GM21367 (cell line): ENCODE measurements around the gene SEC61B.
A peak's percentile ranks its signal among the peaks of the same experiment; 100 is the strongest.

Source experiments
- ATAC-seq: cut with Tn5 transposase; IDR thresholded peaks from one replicate; pipeline ENCODE4 v1.9.1; 2021; ENCODE audit not compliant: unreplicated experiment

SEC61B gene

DNA sequence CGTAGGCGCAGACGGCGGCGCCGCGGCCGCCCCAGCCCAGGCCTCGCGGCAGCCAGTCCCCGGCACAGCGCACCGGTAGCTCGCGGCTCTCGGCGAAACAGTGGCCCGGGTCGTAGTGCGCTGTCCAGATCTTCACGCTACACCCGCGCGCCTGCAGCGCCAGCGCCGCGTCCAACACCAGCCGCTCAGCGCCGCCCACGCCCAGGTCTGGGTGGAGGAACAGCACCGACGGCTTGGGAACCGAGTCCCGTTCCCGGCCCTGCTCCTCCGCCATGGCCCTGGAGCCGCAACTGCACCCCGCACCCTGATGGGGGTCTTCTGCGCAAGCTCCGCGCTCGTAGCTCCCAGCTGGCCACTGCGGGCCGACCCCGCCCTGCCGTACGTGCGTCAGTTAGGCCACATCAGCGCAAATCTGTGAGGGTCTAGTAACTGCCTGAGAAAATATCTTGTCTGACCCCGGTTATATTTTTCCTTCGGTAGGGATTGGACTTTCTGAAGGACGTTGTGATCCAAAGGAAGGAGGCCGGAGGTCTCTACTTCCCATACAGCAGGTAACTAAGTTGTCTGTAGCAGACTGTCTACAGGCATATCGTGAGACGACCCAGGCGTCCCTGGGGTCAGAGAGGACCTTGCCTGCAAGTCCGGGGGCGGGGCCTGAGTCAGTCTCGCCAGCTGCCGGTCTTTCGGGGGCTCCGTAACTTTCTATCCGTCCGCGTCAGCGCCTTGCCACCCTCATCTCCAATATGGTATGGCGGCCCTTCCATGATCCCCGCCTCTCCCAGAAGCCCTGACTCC lies at the start of gene SEC61B, which contains the start of gene ALG2:
TSS of gene SEC61B (plus strand) at position 662 of the 795 bp plus-strand sequence. CDS start at position 744, 82 bp downstream.
TSS of gene ALG2 (minus strand) at position 322 of the 795 bp plus-strand sequence. CDS start at position 274, 48 bp downstream.
- peak; percentile 90 for ATAC-seq

DNA sequence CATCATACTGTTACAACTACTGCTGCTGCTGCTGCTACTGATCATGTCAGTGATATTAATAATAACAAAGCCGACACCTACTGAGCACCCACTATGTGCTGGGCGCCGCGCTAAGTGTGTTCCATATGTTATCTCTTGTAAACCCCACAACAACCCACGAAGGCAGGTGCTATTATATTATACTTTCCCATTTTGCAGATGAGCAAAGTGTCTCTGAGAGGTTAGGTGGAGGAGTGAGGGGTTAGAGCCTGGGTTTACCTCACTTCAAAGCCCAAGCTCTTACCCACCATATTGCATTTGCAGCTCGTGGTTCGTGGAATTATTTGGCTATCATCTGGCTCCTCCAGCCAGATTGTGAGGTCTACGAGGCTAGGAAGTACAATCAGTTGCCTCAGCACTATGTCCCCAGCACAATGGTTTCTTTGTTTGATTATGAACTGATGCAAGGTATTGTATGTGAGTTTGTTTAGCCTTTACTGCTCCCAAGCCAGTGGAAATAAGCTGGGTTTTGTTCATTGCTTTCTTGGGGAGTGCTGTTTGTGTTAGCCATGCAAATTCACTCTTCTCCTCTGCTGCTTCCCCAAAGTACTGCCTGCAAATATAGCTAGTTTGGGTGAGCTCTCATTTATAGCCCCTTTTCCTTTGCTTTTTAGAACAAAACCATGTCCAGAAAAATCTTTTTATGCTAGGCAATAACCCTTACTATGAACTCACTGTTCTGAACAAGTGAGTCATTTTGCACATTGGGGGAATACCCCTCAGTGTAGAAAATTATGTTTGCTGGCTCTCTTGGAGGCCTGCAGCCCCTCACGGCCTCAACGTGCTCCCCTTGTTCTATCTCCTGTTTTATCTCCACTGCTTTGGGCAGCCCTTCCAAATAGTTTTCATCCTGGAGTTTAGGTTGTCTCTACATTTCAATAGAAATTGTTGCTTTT lies 48.2 kb upstream of the SEC61B start:
- ATAC-seq: no peak

GRCh38 chr9:99176527-99177013 lies 45.5 kb upstream of the SEC61B start:
- no peak for ATAC-seq

GRCh38 chr9:99177576-99178366 lies 44.3 kb upstream of the SEC61B start:
- no peak for ATAC-seq

DNA sequence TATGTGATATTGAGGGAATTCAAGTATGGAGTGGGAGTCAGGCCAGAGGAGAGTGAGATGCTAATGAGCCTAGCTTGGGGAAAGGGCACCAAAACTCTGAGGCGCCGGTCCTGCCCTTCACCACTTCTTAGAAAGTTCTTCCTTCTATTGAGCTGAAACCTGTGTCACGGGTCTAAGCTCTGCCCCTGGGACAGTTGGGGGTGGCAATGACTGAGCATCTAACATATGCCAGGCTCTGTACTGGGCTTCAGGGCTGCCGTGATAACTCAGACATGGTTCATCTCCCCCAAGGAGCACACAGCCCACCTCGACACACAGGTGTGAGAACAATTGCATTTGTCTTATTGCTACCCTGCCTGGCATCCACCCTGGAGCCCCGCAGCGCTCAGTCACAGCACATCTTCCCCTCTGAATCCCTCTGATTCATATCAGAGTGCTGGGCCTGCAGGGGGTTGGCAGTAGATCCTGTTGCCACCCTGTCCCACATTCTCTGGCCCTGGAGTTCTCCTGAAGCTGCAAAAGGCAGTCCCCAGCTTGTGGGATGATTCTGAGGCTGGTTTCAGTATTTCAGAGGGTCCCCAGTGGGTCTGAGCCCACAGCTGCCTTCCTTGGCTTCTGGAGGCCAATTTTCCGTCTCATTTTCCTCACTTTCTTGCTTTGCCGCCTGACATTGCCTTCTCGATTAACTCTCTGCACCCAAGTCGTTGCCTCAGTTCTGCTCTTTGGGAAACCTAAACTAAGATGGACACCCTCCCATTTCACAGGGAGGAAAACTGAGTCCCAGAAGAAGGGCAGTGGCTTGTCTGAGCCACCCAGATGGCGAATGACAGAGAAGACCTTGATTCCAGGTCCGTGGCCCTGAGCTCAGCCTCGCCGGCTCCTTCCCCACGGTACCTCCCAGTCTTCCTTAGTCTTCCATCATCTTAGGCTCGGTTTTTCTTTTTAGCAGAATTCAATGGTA lies 42.9 kb upstream of the SEC61B start:
- no peak for ATAC-seq

- ATAC-seq: no peak
These were observed 41.9 kb upstream of the SEC61B start for GRCh38 chr9:99180199-99180598.

DNA sequence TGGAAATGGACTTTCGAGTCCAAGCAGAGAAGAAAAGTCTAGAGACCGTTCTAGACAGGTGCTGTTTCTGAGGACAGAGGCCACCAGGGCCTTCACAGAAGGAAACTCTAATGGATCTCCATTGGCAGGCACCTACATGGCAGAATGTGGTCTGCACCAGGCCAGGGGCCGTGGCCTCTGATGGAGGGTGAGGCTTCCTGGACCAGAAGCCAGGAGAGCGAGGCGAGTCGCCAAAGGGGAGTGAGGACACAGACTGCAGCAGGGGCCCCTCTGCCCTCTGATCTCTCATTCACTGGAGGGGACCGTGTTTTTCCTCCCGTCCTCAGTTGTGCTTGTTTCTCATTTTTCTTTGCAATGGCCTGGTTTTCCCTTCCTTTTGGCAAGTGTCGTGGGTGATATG lies 41.4 kb upstream of the SEC61B start:
- no peak for ATAC-seq

DNA sequence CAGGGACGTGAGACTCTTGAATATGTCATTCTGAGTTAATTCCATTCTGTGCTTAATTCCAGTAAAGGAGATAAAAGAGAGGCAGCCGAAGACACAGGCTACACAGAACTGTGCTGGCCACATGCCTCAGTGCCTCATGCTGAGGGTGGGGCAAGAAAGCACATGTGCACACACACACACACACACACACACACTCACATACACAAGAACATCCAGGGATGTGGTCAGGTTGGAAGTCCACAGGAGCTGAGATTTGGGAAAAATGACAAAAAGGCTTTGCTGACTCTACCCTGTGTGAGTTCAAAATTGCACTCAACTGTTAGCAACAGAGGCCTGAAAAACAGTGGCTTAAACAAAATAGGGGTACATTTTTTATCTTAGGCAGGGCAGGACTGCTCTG lies 40.9 kb upstream of the SEC61B start:
- ATAC-seq: no peak

- no peak for ATAC-seq
These were observed 40.5 kb upstream of the SEC61B start for GRCh38 chr9:99181621-99182020.

GRCh38 chr9:99182356-99182755 lies 39.7 kb upstream of the SEC61B start:
- no peak for ATAC-seq

DNA sequence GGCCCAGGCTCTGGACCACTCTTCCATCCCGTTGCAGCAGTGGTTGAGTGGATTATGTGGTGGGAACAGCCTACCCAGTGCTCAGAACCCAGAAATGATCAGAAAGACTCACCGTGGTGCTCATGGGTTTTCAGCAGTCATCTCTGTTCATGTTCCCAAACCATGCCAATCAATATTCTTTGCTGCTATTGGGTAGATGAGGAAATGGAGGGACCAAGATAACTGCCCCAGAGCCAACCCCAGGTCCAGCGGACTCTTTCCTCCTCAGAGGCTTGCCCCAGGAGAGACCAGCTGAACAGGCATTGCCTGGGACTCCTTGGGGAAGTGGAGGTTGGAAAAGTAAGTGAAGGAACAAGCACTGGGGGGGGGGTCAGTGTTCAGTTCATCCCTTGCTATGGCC lies 38.5 kb upstream of the SEC61B start:
- ATAC-seq: no peak

DNA sequence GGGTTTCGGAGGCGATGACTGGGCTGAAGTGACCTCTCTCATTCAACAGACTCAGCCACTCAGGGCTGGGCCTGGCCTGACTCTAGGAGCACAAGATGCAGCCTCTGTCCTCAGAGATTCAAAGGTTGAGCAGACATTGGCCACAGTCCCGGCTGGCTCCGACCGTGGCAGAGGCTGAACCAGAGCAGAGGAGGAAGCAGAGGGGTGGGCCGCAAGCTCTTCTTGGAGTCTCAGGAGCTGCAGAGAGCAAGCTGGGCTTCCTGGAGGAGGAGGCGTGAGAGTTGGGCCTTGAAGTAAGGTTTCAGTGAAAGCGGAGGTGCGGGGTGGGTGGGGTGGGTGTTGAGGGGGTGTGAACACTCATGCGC lies 38.0 kb upstream of the SEC61B start:
- no peak for ATAC-seq

GRCh38 chr9:99184475-99185347 lies 37.4 kb upstream of the SEC61B start:
- peak; percentile 64 for ATAC-seq

DNA sequence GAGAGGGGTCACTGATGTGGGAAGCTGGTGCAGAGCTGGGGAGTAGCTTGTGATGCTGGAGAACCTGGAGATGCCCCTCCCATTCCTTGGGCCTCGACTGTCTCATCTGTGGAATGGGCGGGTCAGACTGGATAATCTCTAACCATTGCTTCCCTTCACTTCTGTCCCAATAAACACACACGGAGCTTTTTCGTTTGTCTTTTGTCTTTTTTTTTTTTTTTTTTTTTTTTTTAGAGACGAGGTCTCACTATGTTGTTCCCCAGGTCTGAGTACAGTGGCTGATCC lies 36.8 kb upstream of the SEC61B start:
- no peak for ATAC-seq

DNA sequence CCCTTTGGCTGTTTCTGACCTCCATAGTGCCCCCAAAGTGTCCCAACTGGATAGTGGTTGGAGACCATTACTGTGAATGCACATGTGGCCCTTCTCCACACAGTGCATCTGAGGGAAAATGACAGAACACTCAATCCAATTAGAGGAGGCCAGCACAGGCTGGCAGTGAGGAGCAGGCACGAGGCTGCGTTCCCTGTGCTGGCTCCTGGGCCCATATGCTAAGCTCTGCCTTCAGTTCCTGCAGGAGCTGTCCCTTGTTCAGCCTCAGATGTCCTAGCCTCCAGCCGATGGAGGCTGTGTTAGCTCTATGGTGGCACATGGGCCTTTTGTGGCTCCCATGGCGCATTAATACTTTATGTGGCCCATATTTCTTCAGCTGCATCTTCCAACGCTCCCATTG lies 36.1 kb upstream of the SEC61B start:
- ATAC-seq: no peak

- ATAC-seq: no peak
These were observed 34.8 kb upstream of the SEC61B start for GRCh38 chr9:99187311-99187710.

DNA sequence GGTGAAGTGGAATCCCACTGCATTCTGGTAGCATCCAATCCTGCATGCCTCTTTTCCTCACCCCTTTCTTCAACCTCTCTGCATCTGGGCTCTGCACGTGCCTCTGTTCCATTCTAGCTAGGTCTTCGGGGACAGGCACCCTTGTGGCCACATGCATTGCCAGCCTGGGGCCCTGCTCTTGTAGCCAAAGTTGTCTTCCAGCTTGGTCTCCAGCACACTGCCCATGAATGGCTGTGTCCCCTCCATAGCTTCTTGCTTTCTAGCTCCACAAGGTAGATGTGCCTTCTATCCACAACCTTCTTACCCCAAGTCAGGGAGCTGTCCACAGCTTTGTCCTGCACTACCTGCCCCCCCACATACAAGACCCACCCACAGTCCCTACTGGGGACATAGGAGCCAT lies 32.9 kb upstream of the SEC61B start:
- ATAC-seq: no peak

DNA sequence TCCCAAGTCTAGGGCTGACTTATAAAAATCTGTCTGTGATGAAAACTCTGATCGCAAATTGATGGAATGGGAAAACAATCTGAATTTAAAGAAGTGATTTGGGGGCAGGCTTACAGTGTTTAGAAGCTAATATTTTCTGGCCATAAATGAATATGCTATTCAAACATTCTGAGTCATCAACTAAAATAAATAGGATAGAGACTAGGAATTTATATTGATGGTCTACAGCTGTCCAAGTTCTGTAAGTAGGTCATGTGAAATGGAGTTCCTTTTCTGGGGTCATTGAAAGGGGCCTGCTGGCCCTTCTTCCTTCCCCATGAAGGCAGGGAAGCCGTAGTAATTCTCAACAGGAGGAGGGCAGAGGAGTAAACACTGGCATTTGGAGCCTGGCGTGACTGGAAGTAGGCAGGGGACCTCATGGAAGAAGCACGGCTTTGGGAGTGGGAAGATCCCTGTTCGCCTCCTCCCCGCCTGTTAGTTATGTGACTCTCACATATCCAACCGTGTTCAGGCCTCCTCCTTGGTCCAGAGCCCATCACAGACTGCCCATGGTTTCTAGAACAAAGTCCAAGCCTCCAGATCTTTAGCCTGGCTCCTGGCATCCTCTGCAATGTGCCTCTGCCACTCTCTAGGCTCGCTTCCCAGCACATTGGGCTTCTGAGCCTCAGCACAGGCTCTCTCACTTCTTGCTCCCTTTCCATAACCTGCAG lies 32.0 kb upstream of the SEC61B start:
- no peak for ATAC-seq
